Measurements from ENCODE around the gene AURKB.
"Not testable (repeated sequence)": the region's sequence is repeated elsewhere in the genome, so short reads cannot be mapped to it uniquely, and the experiment has no call there.

Gene AURKB

DNA sequence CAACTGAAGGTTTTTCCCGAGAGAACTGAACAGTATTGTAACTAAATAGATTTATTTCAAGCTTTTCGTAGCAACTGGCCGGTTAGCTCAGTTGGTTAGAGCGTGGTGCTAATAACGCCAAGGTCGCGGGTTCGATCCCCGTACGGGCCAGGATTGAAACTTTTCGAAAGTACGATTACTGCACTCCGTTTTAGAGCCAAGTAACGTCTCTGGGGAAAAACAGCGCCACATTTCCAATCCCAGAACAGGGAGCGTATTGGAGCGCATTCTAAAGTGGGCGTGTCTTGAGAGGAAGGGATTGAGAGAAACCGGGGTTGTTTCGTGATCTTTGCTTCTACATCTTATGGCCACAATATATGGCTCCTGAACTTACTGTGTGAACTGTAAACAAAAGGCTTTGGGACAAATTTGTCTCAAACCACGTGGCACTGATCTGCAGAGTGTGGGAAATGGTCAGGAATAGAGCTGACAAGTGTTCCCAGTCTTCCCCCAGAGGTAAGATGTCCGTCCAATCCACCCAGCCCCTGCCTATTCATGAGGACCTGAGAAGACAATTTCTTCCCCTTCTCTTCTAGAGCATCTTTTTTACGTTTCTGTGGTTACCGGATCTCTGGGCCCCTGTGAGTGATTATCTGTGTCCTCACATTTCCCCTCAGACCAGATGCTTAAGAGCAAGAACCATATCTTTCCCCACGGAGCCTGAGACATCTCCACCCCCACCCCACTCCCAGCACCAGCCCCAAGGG, 22.7 kb downstream of the AURKB start:
- DNase-seq, result peak; percentile 98

DNA sequence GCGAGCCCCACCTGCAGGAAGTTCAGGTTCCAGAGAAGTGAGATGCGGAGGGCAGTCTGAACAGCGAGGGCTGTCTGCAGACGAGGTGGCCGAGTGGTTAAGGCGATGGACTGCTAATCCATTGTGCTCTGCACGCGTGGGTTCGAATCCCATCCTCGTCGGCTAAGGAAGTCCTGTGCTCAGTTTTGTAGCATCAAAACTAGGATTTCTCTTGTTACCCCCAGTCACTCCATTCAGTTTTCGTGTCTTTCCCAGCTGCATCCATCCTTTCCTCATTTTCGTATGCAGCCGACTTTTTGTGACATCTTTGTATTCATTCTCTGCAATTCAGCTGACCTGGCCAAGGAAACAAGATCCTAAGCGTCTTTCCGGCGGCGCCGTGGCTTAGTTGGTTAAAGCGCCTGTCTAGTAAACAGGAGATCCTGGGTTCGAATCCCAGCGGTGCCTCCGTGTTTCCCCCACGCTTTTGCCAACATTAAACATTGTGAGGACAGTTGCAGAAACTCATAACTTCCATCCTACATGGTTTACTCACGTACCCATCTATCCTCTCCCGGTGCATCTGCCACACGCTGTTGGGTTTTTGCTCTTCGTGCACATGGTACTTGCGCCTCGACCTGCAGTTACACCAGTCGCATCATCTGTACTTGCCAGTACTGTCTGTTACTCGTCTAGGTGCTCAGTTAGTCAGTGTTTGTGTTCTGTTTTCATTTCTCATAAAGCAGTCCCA, 23.4 kb downstream of the AURKB start:
- peak; percentile 96 for DNase-seq

DNA sequence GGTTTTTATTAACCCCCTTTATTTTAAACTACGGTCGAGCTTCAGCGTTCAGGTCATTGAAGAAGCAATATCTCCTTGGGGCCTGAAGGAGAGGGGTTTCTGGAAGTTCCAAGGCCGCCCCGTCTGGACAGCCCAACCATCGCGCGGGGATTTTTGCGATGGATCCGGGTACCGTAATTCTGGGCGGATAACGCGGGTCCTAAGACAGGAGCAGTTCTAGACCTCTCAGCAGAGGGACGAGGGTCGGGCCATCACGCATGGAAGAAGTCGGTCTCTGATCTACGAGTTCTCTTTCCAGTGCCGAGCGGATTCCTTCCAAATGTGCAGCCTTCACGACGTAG, 24.0 kb downstream of the AURKB start:
- DNase-seq, result no peak

DNA sequence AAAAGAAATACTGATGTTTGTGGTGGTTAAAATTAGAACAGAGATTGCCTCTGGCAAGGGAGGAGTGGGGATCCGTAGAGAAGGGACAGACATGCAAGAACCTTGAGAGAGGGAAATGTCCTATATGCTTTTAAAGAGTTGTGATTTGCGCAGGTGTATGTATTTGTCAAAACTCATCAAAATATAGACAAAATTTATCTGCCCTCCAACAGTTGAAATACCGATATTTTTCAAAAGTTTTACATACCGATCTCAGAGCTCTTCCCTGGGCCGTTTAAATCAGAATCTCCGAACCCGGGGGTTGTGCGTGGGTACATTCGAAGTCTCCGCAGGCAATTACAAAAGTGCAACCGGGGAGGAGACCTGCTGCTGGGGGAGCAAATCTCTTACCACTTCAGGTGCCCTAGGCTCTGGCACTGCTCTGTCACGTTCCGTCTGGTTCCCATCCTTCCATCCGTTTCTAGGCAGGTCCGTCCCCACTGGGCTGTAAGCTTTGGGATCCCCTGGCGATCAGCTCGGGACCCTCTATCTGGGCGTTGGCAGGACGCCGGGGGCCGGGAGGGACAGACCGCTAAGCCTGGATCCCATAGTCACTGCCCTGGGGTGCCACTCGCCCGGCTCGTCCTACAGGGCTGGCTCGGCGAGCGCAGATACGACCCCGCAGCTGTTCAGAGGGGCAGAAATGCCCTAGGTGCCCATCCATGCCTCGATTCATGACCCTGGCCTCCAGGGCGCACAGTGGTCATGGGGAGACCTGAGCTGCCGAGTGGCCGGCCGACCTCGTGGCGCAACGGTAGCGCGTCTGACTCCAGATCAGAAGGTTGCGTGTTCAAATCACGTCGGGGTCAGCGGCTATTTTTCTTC, 24.6 kb downstream of the AURKB start:
- peak; percentile 83 for DNase-seq

DNA sequence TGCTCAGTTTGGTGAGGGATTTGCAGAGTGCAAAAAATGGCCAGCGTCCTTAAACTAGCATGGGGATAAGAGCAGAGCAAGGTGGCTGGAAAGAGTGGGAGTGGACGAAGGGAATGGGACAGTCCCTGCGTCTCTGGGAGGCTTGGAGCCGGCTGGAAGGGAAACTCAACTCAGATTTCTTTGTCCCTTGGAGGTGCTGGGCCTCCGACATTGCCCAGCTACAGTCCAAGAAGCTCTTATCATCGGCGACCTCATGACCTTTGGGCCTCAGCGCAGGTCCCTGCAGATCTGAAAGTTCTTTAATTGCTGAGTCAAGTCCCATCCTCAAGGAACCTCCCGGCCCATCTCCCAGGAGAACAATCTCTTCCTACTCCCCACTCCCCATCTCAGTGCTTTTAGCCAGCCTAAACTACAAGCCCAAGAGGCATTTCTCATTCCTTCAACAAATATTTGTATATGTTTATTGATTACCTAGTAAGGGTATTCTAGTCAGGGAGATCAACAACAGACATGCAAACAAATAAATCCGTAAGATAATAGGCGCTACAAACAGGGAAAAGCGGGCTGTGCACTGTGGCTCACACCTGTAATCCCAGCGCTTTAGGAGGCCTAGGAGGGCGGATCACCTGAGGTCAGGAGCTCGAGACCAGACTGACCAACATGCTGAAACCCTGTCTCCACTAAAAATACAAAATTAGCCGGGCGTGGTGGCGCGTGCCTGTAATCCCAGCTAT, 33.2 kb downstream of the AURKB start:
- DNase-seq, result no peak

DNA sequence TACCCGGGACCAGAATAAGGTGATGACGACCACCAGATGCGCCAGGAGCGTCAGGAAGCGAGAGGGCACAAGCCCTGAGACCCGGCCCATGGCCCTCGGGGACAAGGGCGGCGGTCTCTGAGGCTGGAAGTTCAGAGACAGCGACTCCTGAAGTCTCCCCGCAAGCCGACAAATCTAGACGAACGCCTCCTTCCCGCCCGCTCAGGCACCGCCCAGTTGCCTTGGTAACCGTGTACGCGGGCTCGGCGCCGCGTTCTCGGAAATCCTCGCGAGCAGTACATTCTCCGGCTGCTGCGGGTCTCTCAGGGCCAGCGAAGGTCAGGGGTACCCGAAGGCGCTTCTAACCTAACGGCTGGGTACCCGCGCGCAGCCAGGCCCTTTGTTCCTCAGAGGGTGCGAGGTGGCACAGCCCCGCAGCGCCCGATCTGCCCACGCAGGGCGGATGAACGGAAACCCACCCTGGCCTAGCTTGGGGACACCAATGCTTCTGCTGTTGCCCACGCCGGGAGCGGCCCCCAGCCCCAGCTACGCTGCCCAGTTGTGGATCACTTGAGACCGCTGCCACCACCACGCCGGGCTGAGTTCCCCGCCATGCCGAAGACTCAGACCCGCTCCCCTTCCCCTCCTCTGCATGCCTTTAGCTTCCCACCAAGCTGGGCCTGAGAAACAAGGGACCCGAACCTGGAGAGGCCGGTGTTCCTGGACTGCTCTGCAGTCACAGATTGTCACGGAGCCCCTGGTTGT, 34.0 kb downstream of the AURKB start, which contains the start of gene TMEM107:
TMEM107 (minus strand) TSS at position 184 of the 744 bp plus-strand sequence; CDS start at position 90, 94 bp downstream.
- DNase-seq, result peak; percentile 86

DNA sequence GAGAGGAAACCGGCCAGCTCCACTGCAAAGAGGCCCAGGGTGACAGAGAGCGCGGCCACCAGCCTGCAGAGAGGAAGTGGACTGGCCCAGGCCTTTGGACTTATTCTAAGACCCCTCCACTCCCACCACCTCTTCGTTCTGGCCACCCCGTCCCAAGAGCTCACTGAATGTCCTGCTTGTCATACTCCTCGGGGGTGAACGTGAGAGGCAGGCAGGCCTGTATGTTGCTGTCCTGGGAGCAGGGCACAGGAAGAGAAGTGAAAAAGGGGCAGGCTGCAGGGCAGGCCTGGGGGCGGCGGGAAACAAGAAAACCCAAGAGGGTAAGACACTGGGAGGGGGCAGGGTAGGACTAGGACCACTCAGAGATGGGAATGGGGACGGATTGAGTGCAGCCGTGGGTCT, 34.6 kb downstream of the AURKB start:
- DNase-seq, result no peak

DNA sequence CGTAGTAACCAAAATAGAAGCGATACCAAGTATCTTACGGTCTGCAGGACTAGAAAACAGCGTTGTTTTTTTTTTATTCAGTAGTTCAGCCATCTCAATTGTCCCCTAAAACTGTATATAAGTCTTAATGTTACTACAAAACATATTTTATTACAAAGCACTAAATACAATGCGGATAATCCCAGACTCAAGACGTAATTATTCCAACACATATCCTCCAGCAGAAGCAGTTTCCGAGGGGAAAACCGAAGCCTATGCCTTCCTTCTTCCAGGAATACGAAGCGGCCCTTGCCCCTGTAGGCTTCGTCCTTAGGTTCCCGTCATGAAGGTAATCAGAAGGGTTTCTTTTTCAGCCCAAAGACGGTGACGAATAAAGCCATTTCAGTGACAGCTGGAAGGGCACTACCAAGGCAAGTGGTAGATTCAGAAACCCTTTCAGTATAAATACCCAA, 36.5 kb downstream of the AURKB start:
- no peak for DNase-seq

DNA sequence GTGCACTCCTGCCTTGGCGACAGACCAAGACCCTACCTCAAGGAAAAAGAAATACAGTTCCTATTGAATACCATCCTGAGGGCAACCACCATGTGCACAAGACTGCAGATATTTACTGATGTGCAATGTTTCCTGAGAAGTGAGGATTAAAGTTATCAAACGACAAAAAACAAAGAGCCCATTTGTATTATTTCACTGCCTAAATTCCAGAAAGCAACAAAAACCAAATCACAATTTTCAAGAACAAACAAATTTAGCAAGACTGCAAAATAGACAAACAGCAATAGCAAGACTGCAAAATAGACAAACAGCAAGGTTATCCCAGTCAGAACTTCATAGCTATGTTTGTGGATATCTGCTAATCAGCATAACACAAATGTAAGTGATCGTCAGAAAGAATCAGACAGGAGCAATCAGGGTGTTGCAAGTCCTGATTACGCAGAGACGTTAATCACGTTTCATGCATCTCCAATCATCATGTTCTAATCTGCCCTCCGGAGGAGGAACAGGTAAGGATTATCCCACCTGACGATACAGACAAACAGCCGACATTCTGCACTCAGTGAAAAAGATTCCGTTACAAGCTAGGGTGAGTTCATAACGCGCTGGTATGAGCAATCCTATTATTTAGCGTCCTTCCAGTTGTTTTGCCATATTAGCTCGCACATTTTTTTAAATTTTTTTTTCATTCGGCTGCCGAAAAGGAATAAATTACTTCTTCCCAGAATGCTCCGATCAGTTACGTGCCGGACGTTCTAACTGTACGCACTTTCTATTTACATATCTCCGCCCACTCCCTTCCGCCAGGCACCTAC, 37.1 kb downstream of the AURKB start:
- peak; percentile 95 for DNase-seq

DNA sequence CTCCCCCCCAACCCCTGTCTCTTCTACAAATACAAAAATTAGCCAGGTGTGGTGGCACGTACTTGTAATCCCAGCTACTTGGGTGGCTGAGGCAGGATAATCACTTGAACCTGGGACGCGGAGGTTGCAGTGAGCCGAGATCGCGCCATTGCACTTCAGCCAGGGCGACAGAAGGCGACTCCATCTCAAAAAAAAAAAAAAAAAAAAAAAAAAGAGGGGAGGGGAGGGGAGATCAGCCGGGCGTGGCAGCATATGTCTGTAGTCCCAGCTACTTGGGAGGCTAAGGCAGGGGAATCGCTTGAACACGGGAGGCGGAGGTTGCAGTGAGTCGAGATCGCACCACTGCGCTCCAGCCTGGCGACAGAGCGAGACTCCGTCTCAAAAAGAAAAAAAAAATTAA, 40.2 kb downstream of the AURKB start:
- not testable (repeated sequence) for DNase-seq

DNA sequence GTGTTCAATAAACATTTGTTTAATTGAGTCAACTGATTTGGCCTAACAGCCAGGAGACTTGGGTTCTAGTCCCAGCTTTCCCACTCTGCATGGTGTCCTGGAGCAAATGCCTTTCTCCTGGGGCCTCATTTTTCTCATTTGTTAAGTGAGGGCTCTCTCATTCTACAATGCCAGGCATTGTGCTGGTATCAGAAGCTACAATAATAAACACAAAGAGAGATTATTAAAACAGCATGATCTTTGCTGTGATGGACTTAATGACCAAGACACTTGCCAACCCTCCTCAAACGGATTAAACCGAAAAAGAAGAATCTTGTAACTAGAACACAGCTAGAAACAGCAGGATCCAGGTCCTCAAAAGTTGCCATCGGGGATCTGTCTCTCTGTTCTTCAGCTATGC, 42.8 kb downstream of the AURKB start:
- DNase-seq, result no peak

DNA sequence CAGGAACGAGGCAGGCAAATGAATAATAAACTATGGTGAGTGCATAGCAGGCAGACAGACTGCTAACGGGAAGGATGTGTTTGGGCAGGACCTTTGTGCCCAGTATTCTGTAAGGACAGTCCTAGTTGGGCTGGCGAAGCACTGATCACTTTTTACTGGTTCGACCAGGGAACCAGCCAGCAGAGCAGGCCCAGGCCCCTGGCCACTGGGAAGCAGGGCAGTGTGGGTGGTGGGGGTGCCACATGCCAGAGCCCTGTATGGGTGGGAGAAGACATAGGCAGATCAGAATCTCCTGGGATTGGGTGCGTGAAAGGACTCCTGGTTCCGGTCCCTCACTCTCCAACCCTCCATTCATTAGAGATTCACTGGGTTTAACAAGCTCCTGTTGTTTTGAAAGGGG, 43.6 kb downstream of the AURKB start:
- DNase-seq, result no peak

DNA sequence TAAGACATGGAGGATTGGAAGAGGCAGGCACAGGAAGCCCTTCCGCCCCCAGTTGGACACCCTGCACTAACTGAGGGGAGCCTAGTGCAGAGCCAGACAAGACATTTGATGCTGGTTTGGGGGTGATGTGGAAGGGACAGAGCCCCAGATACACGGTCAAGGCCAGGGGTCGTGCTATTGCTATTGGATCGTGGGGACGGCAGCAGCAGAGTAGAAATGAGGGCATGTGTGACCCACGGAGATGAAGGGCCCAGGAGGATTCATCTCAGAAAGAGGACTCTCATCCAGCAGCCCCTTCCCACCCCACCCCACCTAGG, 45.6 kb downstream of the AURKB start:
- DNase-seq, result no peak

DNA sequence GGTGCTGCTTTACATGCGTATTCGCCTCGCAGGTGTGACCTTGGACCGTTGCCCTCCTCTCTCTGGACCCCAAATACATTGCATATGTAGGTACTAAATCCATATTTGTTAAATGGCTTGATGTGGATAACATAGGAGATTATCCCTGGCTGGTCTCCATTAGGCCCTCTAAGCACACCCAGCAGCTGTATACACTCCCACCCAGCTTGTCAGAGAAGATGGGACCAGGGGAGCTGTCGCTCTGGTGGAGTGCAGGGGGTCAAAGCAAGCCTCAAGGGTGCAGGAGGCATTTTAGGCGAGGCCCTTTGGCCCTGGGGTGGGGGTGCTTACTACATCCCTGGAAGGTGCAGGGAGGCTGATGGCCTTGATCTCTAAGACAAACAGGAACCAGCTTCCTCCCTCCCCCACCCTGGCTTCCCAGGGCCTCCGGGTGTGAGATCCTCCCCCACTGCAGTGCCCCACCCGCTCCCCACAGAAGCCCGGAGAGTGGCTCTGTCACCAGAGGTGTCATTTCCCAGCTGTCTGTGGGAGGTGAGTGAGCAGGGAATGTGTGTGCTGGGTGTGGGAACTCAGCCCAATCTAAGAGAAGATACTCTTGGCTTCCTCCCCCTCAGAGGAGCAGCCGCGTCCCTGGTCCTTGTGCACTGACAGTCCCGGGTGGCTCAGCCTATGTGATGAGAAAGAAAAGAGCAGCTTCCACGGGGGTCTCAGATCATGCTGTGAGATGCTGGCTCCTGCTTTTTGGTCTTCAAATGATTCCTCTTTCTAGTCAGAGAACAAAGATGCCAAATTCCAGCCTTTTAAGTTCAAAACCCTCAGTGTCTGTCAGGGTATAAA, 46.2 kb downstream of the AURKB start:
- DNase-seq, result peak; percentile 21

DNA sequence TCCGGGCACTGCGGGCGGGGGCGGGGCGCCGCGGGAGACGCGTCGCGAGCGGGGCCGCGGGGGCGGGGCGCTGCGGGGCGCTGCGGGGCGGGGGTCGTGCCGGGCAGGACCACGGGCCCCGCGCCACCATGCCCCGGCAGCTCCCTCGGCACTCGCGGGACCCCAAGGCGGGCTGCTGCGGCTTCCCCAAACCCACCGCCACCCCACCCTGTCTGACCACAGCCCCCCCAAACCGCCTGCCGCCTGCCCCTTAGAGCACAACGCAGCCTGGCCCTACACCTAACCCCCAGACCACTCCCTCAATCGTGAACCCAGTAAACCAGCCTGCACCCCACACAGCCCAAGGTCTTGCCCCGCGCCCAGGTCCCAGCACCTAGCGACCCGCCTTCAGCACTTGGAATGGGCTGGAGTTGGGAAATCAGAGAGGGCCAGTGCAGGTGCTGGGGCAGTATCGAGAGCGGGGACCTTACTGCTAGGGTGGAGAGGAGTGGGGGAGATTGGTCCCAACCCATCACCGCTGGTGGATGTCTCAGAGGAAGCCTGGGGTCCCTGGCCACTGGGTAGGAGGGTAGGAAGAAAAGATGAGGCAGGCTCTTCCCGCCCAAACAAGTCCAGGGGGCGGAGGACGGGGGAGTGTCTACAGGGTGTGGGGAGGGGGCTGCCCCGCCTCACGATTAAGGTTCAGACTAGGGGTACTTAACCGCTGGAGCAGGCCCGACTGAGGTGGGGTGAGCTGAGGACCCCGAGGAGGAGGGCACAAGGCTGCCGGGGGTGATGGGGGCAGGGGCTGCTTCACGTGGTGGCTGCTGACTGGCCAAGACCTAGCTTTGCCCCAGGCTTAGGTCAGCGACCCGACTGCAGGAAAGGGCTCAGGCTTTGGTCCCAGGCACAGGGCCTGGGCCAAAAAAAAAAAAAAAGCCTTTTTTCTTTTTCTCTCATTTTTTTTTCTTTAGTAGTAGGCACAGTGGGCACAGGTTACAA, 47.1 kb downstream of the AURKB start:
- peak; percentile 35 for DNase-seq

DNA sequence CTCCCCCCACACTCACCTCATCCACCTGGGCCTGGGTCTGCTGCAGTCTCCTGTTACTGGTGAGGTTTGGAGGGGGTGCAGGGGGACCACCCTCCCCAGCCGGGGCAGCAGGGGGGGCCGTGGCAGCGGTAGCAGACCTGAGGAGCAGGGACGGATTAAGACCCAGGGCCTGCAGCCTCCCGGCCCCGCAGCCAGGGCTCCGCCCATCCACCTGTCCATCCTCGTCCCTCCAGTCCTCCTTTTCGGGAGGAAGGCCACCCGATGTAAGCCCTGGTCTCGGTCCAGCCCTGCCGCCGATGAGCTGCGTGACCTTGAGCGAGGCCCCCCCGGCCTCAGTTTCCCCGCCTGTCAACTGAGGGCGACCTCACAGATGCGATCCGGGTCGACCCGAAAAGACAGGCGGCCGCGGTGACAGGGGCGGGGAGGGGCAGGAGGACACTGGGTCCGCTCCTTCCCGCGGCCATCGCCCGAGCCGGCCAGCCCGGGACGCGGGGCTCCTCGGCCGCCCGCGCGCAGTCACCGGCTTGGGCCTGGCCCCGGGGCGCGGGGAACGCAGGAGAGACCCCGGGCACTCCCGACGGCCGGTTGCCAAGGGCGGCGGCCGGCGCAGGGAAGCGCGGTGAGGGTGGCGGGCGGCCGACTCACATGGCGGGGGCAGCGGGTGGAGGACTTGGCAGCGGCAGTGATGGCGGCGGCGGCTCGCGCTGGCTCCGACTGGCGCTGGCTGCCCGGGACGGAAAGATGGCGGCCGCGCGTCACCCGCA, 48.0 kb downstream of the AURKB start, which contains the start of gene VAMP2:
VAMP2 (minus strand) TSS at position 716 of the 764 bp plus-strand sequence; CDS start at position 647, 69 bp downstream.
- DNase-seq, result no peak

DNA sequence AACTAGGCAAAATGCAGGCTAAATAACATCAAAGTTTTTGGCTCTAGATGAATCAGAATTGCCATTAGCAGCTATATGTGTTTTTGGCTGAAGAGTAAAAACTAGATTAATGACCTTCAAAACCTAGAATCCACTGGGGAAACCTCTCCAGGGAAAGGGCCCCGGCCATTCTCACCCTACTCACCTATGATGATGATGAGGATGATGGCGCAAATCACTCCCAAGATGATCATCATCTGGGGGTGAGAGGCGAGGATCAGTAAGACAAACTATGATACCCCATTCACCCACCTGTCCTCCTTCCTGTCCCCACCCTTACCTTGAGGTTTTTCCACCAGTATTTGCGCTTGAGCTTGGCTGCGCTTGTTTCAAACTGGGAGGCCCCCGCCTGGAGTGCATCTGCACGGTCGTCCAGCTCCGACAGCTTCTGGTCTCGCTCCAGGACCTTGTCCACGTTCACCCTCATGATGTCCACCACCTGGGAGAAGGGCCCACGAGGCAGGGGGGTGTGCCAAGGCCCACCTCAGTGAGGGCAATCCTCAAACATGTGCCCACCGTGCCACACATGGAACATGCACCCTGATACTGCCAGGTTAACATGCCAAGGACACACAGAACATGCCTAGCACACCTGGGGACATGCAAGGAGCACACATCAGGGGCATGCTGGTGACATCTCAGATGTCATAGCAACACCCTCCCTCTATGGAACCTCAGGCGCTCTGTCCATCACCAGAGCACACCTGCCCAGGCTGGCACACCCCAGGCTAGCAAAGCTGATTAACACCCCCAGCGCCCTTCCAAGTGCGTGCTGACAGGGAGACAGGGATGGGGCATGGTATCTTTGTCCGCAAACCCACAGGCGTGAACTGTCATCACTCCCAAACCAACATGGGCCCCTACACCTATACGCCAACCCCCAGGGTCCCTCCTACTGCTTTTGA, 48.8 kb downstream of the AURKB start:
- DNase-seq, result no peak
